Endothelial cell of umbilical vein (primary cell): ENCODE results near the gene NAPA.

Experiments used
- CTCF ChIP-seq, 2 donors: IDR thresholded peaks; 1 replicate in 1 of 2; 2 replicates in 1 of 2; pipeline ENCODE4 v1.5.1; 2011; ENCODE audit warnings: low read length in 2 of 2, mild to moderate bottlenecking in 2 of 2, moderate library complexity in 2 of 2, control low read depth in 1 of 2, inconsistent platforms in 1 of 2, low read depth in 1 of 2; ENCODE audit not compliant: insufficient read depth in 1 of 2; ENCODE audit errors: extremely low read depth in 1 of 2
- EZH2 ChIP-seq: IDR thresholded peaks from 2 replicates; pipeline ENCODE4 v1.6.1; 2012; ENCODE audit warnings: borderline replicate concordance, low read depth, mild to moderate bottlenecking, moderate library complexity, low read length, inconsistent platforms; ENCODE audit not compliant: severe bottlenecking
- GATA2 ChIP-seq: IDR thresholded peaks from 2 replicates; pipeline ENCODE4 v1.7.0; 2011; ENCODE audit warnings: low read depth, mild to moderate bottlenecking, moderate library complexity, mixed read lengths, low read length; ENCODE audit not compliant: insufficient read length, insufficient read depth
- MAX ChIP-seq: IDR thresholded peaks from 2 replicates; pipeline ENCODE4 v1.6.1; 2011; ENCODE audit not compliant: insufficient read depth, insufficient read length
- MYC ChIP-seq: IDR thresholded peaks from one replicate; pipeline ENCODE4 v1.6.1; 2011; ENCODE audit warnings: mild to moderate bottlenecking, low read depth, low read length
- POLR2A ChIP-seq: IDR thresholded peaks from 2 replicates; pipeline ENCODE4 v1.6.1; 2012; ENCODE audit warnings: low read depth, mild to moderate bottlenecking, control low read depth, low read length
- POLR2AphosphoS5 ChIP-seq: IDR thresholded peaks from 2 replicates; pipeline ENCODE4 v1.6.1; 2012; ENCODE audit warnings: low read depth, mild to moderate bottlenecking, control low read depth, low read length, moderate library complexity; ENCODE audit not compliant: insufficient read depth

DNA sequence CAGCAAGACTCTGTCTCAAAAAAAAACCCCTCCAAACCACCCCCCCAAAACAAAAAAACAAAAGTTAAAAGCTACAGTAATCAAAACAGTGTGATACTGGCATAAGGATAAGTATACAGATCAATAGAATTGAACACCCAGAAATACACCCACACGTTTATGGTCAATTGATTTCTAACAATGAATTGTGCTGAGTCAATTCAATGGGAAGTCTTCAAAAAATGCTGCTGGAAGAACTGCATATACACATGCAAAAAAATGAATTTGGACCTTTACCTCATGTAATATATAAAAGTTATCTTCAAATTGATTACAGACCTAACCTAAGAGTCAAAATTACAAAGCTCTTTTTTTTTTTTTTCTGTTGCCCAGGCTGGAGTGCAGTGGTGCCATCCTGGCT is 19.8 kb upstream of the NAPA start:
- TF ChIP-seq POLR2A = no peak
- no peak for TF ChIP-seq CTCF (IDR thresholded peaks at IDR 0.05; ENCODE audit: extremely low read depth in 1 of 2, insufficient read depth in 1 of 2, low read depth in 1 of 2, low read length in 2 of 2)
- TF ChIP-seq MAX = no peak
- no peak for TF ChIP-seq GATA2
- no peak for TF ChIP-seq EZH2
- TF ChIP-seq POLR2AphosphoS5 = no peak
- no peak for TF ChIP-seq MYC
